HepG2 (cell line): ENCODE results near the gene C1QTNF6. TPM values are rescaled to one million over a fixed set of nuclear protein-coding genes. Genes with fewer than 3 reads are reported as not detected.
A peak's percentile ranks its signal among the peaks of the same experiment; 100 is the strongest.

Experiments used
- ASH2L ChIP-seq: fragments of 300-600, 200-600 bp; sonication (generic); IDR thresholded peaks from 2 replicates; pipeline ENCODE4 v1.7.0; 2017; ENCODE audit warnings: low read depth, mild to moderate bottlenecking, moderate library complexity, mixed read lengths, low read length; ENCODE audit not compliant: insufficient read length
- DMAP1 ChIP-seq: IDR thresholded peaks from 2 replicates; pipeline ENCODE4 v1.6.1; 2016
- DPF2 ChIP-seq: sonication (generic); formaldehyde crosslinking; IDR thresholded peaks from 2 replicates; pipeline ENCODE4 v1.4.0; 2020; ENCODE audit warnings: mild to moderate bottlenecking, low read depth, missing genetic modification reagents, borderline replicate concordance
- EP300 ChIP-seq, 3 experiments: sonication (generic) in 1 of 3; formaldehyde crosslinking in 1 of 3; IDR thresholded peaks; 2 replicates each; pipeline versions ENCODE4 v1.5.1 to v1.6.1; 2011 to 2020; ENCODE audit warnings: low read depth in 2 of 3, low read length in 2 of 3, borderline replicate concordance in 1 of 3, improper control_type of control experiment in 1 of 3, mild to moderate bottlenecking in 1 of 3, missing genetic modification reagents in 1 of 3, moderate library complexity in 1 of 3
- ESRRA ChIP-seq: sonication (generic); formaldehyde crosslinking; IDR thresholded peaks from 2 replicates; pipeline ENCODE4 v1.5.1; 2020; ENCODE audit warnings: mild to moderate bottlenecking, low read depth, missing genetic modification reagents
- HDAC1 ChIP-seq: sonication (generic); formaldehyde crosslinking; IDR thresholded peaks from 2 replicates; pipeline ENCODE4 v1.5.1; 2020; ENCODE audit warnings: mild to moderate bottlenecking, missing genetic modification reagents
- HIVEP1 ChIP-seq: sonication (generic); formaldehyde crosslinking; IDR thresholded peaks from 2 replicates; pipeline ENCODE4 v1.4.0; 2020; ENCODE audit warnings: mild to moderate bottlenecking, missing genetic modification reagents
- MIER2 ChIP-seq: IDR thresholded peaks from 2 replicates; pipeline ENCODE4 v1.6.1; 2016; ENCODE audit warnings: missing biosample characterization, missing genetic modification reagents
- NFIC ChIP-seq: IDR thresholded peaks from 2 replicates; pipeline ENCODE4 v1.6.1; 2012; ENCODE audit warnings: mild to moderate bottlenecking, low read length, inconsistent platforms
- NFKBIZ ChIP-seq: IDR thresholded peaks from 2 replicates; pipeline ENCODE4 v1.6.1; 2018; ENCODE audit warnings: missing genetic modification reagents, missing compliant biosample characterization
- TCF7 ChIP-seq: sonication (generic); IDR thresholded peaks from 2 replicates; pipeline ENCODE4 v1.6.1; 2016; ENCODE audit warnings: antibody characterized with exemption, low read depth
- ZNF569 ChIP-seq: sonication (generic); formaldehyde crosslinking; IDR thresholded peaks from 2 replicates; pipeline ENCODE4 v1.5.0; 2020; ENCODE audit warnings: mild to moderate bottlenecking, missing genetic modification reagents, moderate library complexity, borderline replicate concordance
- ZNF570 ChIP-seq: sonication (generic); formaldehyde crosslinking; IDR thresholded peaks from 2 replicates; pipeline ENCODE4 v1.4.0; 2020; ENCODE audit warnings: mild to moderate bottlenecking, missing genetic modification reagents, borderline replicate concordance
- ZNF792 ChIP-seq: IDR thresholded peaks from 2 replicates; pipeline ENCODE4 v1.6.1; 2016
- polyA plus RNA-seq, 8 experiments: library from polyadenylated mRNA; depleted of rRNA in 3 of 8; stranded (reverse) in 7 of 8; unstranded in 1 of 8; fragments of >200 nt; fragmentation: Illumina TruSeq in 4 of 8; extraction: Trizol in 4 of 8; gene quantifications; 2 replicates each; pipeline versions ENCODE4 v1.2.1 to v1.2.3, GENCODE V29; 2011 to 2016; ENCODE audit warnings: low read depth in 4 of 8, missing spikeins in 1 of 8, mixed read lengths in 1 of 8; ENCODE audit not compliant: insufficient read depth in 1 of 8
- total RNA-seq, 5 experiments: library from RNA; depleted of rRNA; stranded (reverse); fragments of >200 nt; fragmentation: Illumina TruSeq; extraction: Trizol; gene quantifications; 2 replicates each; pipeline ENCODE4 v1.2.3, GENCODE V29; 2016; ENCODE audit warnings: low read depth in 1 of 5
- TF ChIP-seq, protein P1 (sequence below): sonication (generic); formaldehyde crosslinking; IDR thresholded peaks from 2 replicates; pipeline ENCODE4 v1.4.0; 2020; ENCODE audit warnings: missing genetic modification reagents, mild to moderate bottlenecking, borderline replicate concordance
- TF ChIP-seq, protein P2 (sequence below): sonication (generic); formaldehyde crosslinking; IDR thresholded peaks from 2 replicates; pipeline ENCODE4 v1.4.0; 2020; ENCODE audit warnings: missing genetic modification reagents
- TF ChIP-seq, protein P3 (sequence below), 2 experiments: sonication (generic) in 1 of 2; formaldehyde crosslinking in 1 of 2; IDR thresholded peaks; 2 replicates each; pipeline versions ENCODE4 v1.4.0 to v1.6.1; 2018 to 2020; ENCODE audit warnings: missing genetic modification reagents in 2 of 2, borderline replicate concordance in 1 of 2, low read depth in 1 of 2, mild to moderate bottlenecking in 1 of 2, missing biosample characterization in 1 of 2
- TF ChIP-seq, protein P4 (sequence below): sonication (generic); formaldehyde crosslinking; IDR thresholded peaks from 2 replicates; pipeline ENCODE4 v1.5.0; 2020; ENCODE audit warnings: mild to moderate bottlenecking, missing genetic modification reagents, borderline replicate concordance
- TF ChIP-seq, protein P5 (sequence below): sonication (generic); formaldehyde crosslinking; IDR thresholded peaks from 2 replicates; pipeline ENCODE4 v1.4.0; 2020; ENCODE audit warnings: missing genetic modification reagents

The C1QTNF6 gene
- total and polyA plus RNA-seq, 2 of the 13 experiments (the other 11 are each of a cell fraction or from before 2014, with no cell fraction given) = 2.7 to 6.9 TPM

DNA sequence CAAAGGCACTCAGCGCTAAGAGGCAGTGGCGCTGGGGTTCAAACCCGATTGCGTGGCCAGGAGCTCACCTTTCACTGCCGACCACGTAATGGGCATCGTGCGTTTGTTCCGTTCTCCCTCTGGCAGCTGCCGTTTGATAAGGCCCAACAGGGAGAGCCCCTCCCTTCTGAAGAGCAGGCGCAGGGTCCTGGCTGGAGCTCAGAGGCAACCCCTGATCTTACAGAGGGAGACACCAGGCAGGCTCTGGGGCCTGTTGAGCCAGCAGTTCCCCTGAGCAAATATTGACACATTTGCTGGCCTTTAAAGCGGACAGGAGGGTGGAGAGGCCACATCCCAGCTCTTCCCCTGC lies 11.7 kb upstream of the C1QTNF6 start (continued):
- TF ChIP-seq, protein P1, sequence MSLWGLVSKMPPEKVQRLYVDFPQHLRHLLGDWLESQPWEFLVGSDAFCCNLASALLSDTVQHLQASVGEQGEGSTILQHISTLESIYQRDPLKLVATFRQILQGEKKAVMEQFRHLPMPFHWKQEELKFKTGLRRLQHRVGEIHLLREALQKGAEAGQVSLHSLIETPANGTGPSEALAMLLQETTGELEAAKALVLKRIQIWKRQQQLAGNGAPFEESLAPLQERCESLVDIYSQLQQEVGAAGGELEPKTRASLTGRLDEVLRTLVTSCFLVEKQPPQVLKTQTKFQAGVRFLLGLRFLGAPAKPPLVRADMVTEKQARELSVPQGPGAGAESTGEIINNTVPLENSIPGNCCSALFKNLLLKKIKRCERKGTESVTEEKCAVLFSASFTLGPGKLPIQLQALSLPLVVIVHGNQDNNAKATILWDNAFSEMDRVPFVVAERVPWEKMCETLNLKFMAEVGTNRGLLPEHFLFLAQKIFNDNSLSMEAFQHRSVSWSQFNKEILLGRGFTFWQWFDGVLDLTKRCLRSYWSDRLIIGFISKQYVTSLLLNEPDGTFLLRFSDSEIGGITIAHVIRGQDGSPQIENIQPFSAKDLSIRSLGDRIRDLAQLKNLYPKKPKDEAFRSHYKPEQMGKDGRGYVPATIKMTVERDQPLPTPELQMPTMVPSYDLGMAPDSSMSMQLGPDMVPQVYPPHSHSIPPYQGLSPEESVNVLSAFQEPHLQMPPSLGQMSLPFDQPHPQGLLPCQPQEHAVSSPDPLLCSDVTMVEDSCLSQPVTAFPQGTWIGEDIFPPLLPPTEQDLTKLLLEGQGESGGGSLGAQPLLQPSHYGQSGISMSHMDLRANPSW (CRISPR knock-in tag) = peak; percentile 84; the same call in 1 of the 2 replicates
- TF ChIP-seq, protein P2, sequence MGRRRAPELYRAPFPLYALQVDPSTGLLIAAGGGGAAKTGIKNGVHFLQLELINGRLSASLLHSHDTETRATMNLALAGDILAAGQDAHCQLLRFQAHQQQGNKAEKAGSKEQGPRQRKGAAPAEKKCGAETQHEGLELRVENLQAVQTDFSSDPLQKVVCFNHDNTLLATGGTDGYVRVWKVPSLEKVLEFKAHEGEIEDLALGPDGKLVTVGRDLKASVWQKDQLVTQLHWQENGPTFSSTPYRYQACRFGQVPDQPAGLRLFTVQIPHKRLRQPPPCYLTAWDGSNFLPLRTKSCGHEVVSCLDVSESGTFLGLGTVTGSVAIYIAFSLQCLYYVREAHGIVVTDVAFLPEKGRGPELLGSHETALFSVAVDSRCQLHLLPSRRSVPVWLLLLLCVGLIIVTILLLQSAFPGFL (CRISPR knock-in tag) = no peak
- TF ChIP-seq NFKBIZ (CRISPR knock-in tag) (no peak), EP300 (IDR thresholded peaks at IDR 0.05; ENCODE audit: low read depth in 2 of 2, low read length in 2 of 2) (peak in 1 of 2 experiments; percentile 35; a peak in 1 of 4 replicates), EP300 (CRISPR knock-in tag; IDR thresholded peaks at IDR 0.05; ENCODE audit: borderline replicate concordance) (no peak), TCF7 (0 out of 2 replicates have a peak, but pooled peaks have one; percentile 25), ZNF569 (CRISPR knock-in tag) (0 out of 2 replicates have a peak, but pooled peaks have one; percentile 18), ASH2L (peak; percentile 62), ZNF792 (CRISPR knock-in tag) (no peak; the same call in 1 of the 2 replicates), ESRRA (CRISPR knock-in tag) (no peak), HIVEP1 (CRISPR knock-in tag) (peak; percentile 66; the same call in 1 of the 2 replicates), NFIC (no peak), DMAP1 (CRISPR knock-in tag) (peak; percentile 51), MIER2 (CRISPR knock-in tag) (no peak), HDAC1 (CRISPR knock-in tag) (0 out of 2 replicates have a peak, but pooled peaks have one; percentile 9), DPF2 (no peak), ZNF570 (no peak)
- TF ChIP-seq, protein P3, sequence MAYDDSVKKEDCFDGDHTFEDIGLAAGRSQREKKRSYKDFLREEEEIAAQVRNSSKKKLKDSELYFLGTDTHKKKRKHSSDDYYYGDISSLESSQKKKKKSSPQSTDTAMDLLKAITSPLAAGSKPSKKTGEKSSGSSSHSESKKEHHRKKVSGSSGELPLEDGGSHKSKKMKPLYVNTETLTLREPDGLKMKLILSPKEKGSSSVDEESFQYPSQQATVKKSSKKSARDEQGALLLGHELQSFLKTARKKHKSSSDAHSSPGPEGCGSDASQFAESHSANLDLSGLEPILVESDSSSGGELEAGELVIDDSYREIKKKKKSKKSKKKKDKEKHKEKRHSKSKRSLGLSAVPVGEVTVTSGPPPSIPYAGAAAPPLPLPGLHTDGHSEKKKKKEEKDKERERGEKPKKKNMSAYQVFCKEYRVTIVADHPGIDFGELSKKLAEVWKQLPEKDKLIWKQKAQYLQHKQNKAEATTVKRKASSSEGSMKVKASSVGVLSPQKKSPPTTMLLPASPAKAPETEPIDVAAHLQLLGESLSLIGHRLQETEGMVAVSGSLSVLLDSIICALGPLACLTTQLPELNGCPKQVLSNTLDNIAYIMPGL (CRISPR knock-in tag; IDR thresholded peaks at IDR 0.05; ENCODE audit: borderline replicate concordance in 1 of 2, low read depth in 1 of 2) = 0 out of 4 replicates have a peak, but pooled peaks of 1 of the 2 experiments have one; percentile 16
- TF ChIP-seq, protein P4, sequence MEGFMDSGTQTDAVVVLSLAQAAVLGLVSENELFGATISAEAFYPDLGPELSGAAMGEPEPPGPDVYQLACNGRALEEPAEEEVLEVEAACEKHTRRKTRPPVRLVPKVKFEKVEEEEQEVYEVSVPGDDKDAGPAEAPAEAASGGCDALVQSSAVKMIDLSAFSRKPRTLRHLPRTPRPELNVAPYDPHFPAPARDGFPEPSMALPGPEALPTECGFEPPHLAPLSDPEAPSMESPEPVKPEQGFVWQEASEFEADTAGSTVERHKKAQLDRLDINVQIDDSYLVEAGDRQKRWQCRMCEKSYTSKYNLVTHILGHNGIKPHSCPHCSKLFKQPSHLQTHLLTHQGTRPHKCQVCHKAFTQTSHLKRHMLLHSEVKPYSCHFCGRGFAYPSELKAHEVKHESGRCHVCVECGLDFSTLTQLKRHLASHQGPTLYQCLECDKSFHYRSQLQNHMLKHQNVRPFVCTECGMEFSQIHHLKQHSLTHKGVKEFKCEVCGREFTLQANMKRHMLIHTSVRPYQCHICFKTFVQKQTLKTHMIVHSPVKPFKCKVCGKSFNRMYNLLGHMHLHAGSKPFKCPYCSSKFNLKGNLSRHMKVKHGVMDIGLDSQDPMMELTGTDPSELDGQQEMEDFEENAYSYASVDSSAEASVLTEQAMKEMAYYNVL (CRISPR knock-in tag) = no peak
- TF ChIP-seq, protein P5, sequence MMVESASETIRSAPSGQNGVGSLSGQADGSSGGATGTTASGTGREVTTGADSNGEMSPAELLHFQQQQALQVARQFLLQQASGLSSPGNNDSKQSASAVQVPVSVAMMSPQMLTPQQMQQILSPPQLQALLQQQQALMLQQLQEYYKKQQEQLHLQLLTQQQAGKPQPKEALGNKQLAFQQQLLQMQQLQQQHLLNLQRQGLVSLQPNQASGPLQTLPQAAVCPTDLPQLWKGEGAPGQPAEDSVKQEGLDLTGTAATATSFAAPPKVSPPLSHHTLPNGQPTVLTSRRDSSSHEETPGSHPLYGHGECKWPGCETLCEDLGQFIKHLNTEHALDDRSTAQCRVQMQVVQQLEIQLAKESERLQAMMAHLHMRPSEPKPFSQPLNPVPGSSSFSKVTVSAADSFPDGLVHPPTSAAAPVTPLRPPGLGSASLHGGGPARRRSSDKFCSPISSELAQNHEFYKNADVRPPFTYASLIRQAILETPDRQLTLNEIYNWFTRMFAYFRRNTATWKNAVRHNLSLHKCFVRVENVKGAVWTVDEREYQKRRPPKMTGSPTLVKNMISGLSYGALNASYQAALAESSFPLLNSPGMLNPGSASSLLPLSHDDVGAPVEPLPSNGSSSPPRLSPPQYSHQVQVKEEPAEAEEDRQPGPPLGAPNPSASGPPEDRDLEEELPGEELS (CRISPR knock-in tag) = no peak; the same call in 1 of the 2 replicates
